HEK293 (cell line): ENCODE results near the gene CLDND1.
A peak's percentile ranks its signal among the peaks of the same experiment; 100 is the strongest.

ENCODE experiments used
- EGR2 ChIP-seq: fragments of 450-650 bp; formaldehyde crosslinking; IDR thresholded peaks from 2 replicates; pipeline ENCODE4 v1.5.1; 2016; ENCODE audit warnings: low read depth, missing biosample characterization, missing genetic modification characterization
- HOXD13 ChIP-seq: sonication (generic); formaldehyde crosslinking; IDR thresholded peaks from 2 replicates; pipeline ENCODE4 v1.8.0; 2022; ENCODE audit warnings: missing genetic modification reagents, borderline replicate concordance
- MEIS1 ChIP-seq: sonication (generic); formaldehyde crosslinking; IDR thresholded peaks from 2 replicates; pipeline ENCODE4 v1.8.1; 2022; ENCODE audit warnings: missing genetic modification reagents, mild to moderate bottlenecking, borderline replicate concordance
- PRDM4 ChIP-seq: fragments of 450-650 bp; formaldehyde crosslinking; IDR thresholded peaks from 2 replicates; pipeline ENCODE4 v1.5.1; 2017; ENCODE audit warnings: missing biosample characterization, missing genetic modification characterization
- SALL2 ChIP-seq: fragments of 450-650 bp; formaldehyde crosslinking; IDR thresholded peaks from 2 replicates; pipeline ENCODE4 v1.5.0; 2017; ENCODE audit warnings: missing biosample characterization, mild to moderate bottlenecking, missing genetic modification characterization, borderline replicate concordance
- SCRT1 ChIP-seq: fragments of 450-650 bp; formaldehyde crosslinking; IDR thresholded peaks from 2 replicates; pipeline ENCODE4 v1.5.1; 2016; ENCODE audit warnings: missing biosample characterization, missing genetic modification characterization, borderline replicate concordance
- ZNF175 ChIP-seq: fragments of 450-650 bp; formaldehyde crosslinking; IDR thresholded peaks from 2 replicates; pipeline ENCODE4 v1.5.1; 2016; ENCODE audit warnings: missing biosample characterization, missing genetic modification characterization
- ZNF311 ChIP-seq: fragments of 450-650 bp; formaldehyde crosslinking; IDR thresholded peaks from 2 replicates; pipeline ENCODE4 v1.5.1; 2017; ENCODE audit warnings: missing biosample characterization, missing genetic modification characterization, borderline replicate concordance
- ZNF324 ChIP-seq: fragments of 450-650 bp; formaldehyde crosslinking; IDR thresholded peaks from 2 replicates; pipeline ENCODE4 v1.5.1; 2016; ENCODE audit warnings: missing biosample characterization, missing genetic modification characterization
- ZNF350 ChIP-seq: fragments of 450-650 bp; formaldehyde crosslinking; IDR thresholded peaks from 2 replicates; pipeline ENCODE4 v1.5.0; 2017; ENCODE audit warnings: missing biosample characterization, mild to moderate bottlenecking, missing genetic modification characterization
- ZNF366 ChIP-seq: fragments of 450-650 bp; formaldehyde crosslinking; conservative IDR thresholded peaks from 2 replicates; pipeline ENCODE4 v1.5.1; 2016; ENCODE audit warnings: missing biosample characterization, missing genetic modification characterization
- ZNF394 ChIP-seq: fragments of 450-650 bp; formaldehyde crosslinking; IDR thresholded peaks from 2 replicates; pipeline ENCODE4 v1.5.1; 2016; ENCODE audit warnings: missing biosample characterization, missing genetic modification characterization, mild to moderate bottlenecking, moderate library complexity, borderline replicate concordance
- ZNF433 ChIP-seq: fragments of 450-650 bp; formaldehyde crosslinking; IDR thresholded peaks from 2 replicates; pipeline ENCODE4 v1.5.1; 2016; ENCODE audit warnings: missing biosample characterization, missing genetic modification characterization, low read depth
- ZNF514 ChIP-seq: fragments of 450-650 bp; formaldehyde crosslinking; IDR thresholded peaks from 2 replicates; pipeline ENCODE4 v1.5.1; 2016; ENCODE audit warnings: missing biosample characterization, missing genetic modification characterization
- ZNF548 ChIP-seq: fragments of 450-650 bp; formaldehyde crosslinking; IDR thresholded peaks from 2 replicates; pipeline ENCODE4 v1.5.1; 2016; ENCODE audit warnings: missing biosample characterization, missing genetic modification characterization
- ZNF549 ChIP-seq: fragments of 450-650 bp; IDR thresholded peaks from 2 replicates; pipeline ENCODE4 v1.5.1; 2018; ENCODE audit warnings: missing biosample characterization, missing genetic modification characterization, mild to moderate bottlenecking, inconsistent platforms, moderate library complexity
- ZNF555 ChIP-seq: fragments of 450-650 bp; formaldehyde crosslinking; conservative IDR thresholded peaks from 2 replicates; pipeline ENCODE4 v1.5.1; 2017; ENCODE audit warnings: missing biosample characterization, mild to moderate bottlenecking, missing genetic modification characterization, inconsistent platforms
- ZNF626 ChIP-seq: fragments of 450-650 bp; sonication (Bioruptor Pico); formaldehyde crosslinking; IDR thresholded peaks from 2 replicates; pipeline ENCODE4 v1.5.1; 2018; ENCODE audit warnings: missing biosample characterization, missing genetic modification characterization, inconsistent platforms
- ZNF660 ChIP-seq: fragments of 450-650 bp; IDR thresholded peaks from 2 replicates; pipeline ENCODE4 v1.5.1; 2018; ENCODE audit warnings: missing biosample characterization, mild to moderate bottlenecking, missing genetic modification characterization
- ZNF76 ChIP-seq: fragments of 450-650 bp; formaldehyde crosslinking; IDR thresholded peaks from 2 replicates; pipeline ENCODE4; 2016; ENCODE audit warnings: low read depth, missing biosample characterization, missing genetic modification characterization, borderline replicate concordance
- ZNF768 ChIP-seq: fragments of 450-650 bp; formaldehyde crosslinking; IDR thresholded peaks from 2 replicates; pipeline ENCODE4 v1.5.1; 2018; ENCODE audit warnings: missing biosample characterization, mild to moderate bottlenecking, missing genetic modification characterization
- ZNF776 ChIP-seq: fragments of 450-650 bp; formaldehyde crosslinking; IDR thresholded peaks from 2 replicates; pipeline ENCODE4 v1.5.0; 2017; ENCODE audit warnings: missing biosample characterization, missing genetic modification characterization, borderline replicate concordance
- ZSCAN5A ChIP-seq: fragments of 450-650 bp; formaldehyde crosslinking; IDR thresholded peaks from 2 replicates; pipeline ENCODE4 v1.5.1; 2016; ENCODE audit warnings: missing biosample characterization, missing genetic modification characterization
- ZXDB ChIP-seq: fragments of 450-650 bp; formaldehyde crosslinking; IDR thresholded peaks from 2 replicates; pipeline ENCODE4 v1.5.1; 2016; ENCODE audit warnings: missing biosample characterization, missing genetic modification characterization
- TF ChIP-seq, protein P1 (sequence below): fragments of 450-650 bp; formaldehyde crosslinking; IDR thresholded peaks from 2 replicates; pipeline ENCODE4 v1.5.1; 2016; ENCODE audit warnings: missing biosample characterization, missing genetic modification characterization
- TF ChIP-seq, protein P2 (sequence below): fragments of 450-650 bp; formaldehyde crosslinking; IDR thresholded peaks from 2 replicates; pipeline ENCODE4 v1.5.1; 2016; ENCODE audit warnings: missing biosample characterization, missing genetic modification characterization, borderline replicate concordance
- TF ChIP-seq, protein P3 (sequence below): fragments of 450-650 bp; IDR thresholded peaks from 2 replicates; pipeline ENCODE4 v1.5.1; 2018; ENCODE audit warnings: missing biosample characterization, mild to moderate bottlenecking, missing genetic modification characterization
- TF ChIP-seq, protein P4 (sequence below): fragments of 450-650 bp; formaldehyde crosslinking; IDR thresholded peaks from 2 replicates; pipeline ENCODE4; 2016; ENCODE audit warnings: missing biosample characterization, missing genetic modification characterization

The CLDND1 gene

GRCh38 chr3:98522544-98523281 is at the start of gene CLDND1 (continued):
- TF ChIP-seq PRDM4: no peak
- no peak for TF ChIP-seq ZNF514 (tag by site-specific recombination)
- TF ChIP-seq, protein P1, sequence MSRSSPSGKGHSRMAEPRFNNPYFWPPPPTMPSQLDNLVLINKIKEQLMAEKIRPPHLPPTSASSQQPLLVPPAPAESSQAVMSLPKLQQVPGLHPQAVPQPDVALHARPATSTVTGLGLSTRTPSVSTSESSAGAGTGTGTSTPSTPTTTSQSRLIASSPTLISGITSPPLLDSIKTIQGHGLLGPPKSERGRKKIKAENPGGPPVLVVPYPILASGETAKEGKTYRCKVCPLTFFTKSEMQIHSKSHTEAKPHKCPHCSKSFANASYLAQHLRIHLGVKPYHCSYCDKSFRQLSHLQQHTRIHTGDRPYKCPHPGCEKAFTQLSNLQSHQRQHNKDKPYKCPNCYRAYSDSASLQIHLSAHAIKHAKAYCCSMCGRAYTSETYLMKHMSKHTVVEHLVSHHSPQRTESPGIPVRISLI: no peak
- TF ChIP-seq ZNF324 (tag by site-specific recombination): 0 out of 2 replicates have a peak, but pooled peaks have one; percentile 31
- TF ChIP-seq ZNF433: no peak
- TF ChIP-seq HOXD13 (CRISPR knock-in tag): no peak
- no peak for TF ChIP-seq MEIS1
- peak; percentile 86 for TF ChIP-seq EGR2 (tag by site-specific recombination)
- no peak for TF ChIP-seq ZNF394
- TF ChIP-seq ZNF555 (tag by site-specific recombination): no peak
- TF ChIP-seq ZNF548: no peak
- no peak for TF ChIP-seq ZNF366 (tag by site-specific recombination)
- no peak for TF ChIP-seq ZNF768 (tag by site-specific recombination)
- TF ChIP-seq ZNF350 (tag by site-specific recombination): no peak
- TF ChIP-seq, protein P2, sequence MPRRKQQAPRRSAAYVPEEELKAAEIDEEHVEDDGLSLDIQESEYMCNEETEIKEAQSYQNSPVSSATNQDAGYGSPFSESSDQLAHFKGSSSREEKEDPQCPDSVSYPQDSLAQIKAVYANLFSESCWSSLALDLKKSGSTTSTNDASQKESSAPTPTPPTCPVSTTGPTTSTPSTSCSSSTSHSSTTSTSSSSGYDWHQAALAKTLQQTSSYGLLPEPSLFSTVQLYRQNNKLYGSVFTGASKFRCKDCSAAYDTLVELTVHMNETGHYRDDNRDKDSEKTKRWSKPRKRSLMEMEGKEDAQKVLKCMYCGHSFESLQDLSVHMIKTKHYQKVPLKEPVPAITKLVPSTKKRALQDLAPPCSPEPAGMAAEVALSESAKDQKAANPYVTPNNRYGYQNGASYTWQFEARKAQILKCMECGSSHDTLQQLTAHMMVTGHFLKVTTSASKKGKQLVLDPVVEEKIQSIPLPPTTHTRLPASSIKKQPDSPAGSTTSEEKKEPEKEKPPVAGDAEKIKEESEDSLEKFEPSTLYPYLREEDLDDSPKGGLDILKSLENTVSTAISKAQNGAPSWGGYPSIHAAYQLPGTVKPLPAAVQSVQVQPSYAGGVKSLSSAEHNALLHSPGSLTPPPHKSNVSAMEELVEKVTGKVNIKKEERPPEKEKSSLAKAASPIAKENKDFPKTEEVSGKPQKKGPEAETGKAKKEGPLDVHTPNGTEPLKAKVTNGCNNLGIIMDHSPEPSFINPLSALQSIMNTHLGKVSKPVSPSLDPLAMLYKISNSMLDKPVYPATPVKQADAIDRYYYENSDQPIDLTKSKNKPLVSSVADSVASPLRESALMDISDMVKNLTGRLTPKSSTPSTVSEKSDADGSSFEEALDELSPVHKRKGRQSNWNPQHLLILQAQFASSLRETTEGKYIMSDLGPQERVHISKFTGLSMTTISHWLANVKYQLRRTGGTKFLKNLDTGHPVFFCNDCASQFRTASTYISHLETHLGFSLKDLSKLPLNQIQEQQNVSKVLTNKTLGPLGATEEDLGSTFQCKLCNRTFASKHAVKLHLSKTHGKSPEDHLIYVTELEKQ (tag by site-specific recombination): no peak
- no peak for TF ChIP-seq SCRT1 (tag by site-specific recombination)
- TF ChIP-seq ZNF76 (tag by site-specific recombination): peak; percentile 96
- no peak for TF ChIP-seq ZNF549
- TF ChIP-seq ZNF311 (tag by site-specific recombination): no peak
- no peak for TF ChIP-seq SALL2
- TF ChIP-seq, protein P3, sequence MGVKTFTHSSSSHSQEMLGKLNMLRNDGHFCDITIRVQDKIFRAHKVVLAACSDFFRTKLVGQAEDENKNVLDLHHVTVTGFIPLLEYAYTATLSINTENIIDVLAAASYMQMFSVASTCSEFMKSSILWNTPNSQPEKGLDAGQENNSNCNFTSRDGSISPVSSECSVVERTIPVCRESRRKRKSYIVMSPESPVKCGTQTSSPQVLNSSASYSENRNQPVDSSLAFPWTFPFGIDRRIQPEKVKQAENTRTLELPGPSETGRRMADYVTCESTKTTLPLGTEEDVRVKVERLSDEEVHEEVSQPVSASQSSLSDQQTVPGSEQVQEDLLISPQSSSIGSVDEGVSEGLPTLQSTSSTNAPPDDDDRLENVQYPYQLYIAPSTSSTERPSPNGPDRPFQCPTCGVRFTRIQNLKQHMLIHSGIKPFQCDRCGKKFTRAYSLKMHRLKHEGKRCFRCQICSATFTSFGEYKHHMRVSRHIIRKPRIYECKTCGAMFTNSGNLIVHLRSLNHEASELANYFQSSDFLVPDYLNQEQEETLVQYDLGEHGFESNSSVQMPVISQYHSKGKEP (tag by site-specific recombination): no peak
- no peak for TF ChIP-seq ZSCAN5A (tag by site-specific recombination)
- TF ChIP-seq ZNF776: no peak
- TF ChIP-seq, protein P4, sequence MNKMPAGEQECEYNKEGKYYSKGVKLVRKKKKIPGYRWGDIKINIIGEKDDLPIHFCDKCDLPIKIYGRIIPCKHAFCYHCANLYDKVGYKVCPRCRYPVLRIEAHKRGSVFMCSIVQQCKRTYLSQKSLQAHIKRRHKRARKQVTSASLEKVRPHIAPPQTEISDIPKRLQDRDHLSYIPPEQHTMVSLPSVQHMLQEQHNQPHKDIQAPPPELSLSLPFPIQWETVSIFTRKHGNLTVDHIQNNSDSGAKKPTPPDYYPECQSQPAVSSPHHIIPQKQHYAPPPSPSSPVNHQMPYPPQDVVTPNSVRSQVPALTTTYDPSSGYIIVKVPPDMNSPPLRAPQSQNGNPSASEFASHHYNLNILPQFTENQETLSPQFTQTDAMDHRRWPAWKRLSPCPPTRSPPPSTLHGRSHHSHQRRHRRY (tag by site-specific recombination): no peak
- TF ChIP-seq ZNF660 (tag by site-specific recombination): no peak
- no peak for TF ChIP-seq ZNF175 (tag by site-specific recombination)
- no peak for TF ChIP-seq ZNF626
- peak; percentile 46; the same call in 1 of the 2 replicates for TF ChIP-seq ZXDB (tag by site-specific recombination)
